HUES6 (cell line): ENCODE measurements around the gene TACR2.

Source experiments
- H3K27ac ChIP-seq: 2 replicates; pipeline ENCODE4 v1.7.0; 2013; ENCODE audit warnings: low read depth, mild to moderate bottlenecking, low read length, inconsistent platforms
- H3K27me3 ChIP-seq: 2 replicates; pipeline ENCODE4 v1.6.1; 2013; ENCODE audit warnings: low read length; ENCODE audit not compliant: control insufficient read depth, insufficient read depth
- H3K36me3 ChIP-seq: 2 replicates; pipeline ENCODE4 v1.6.1; 2013; ENCODE audit warnings: low read length; ENCODE audit not compliant: control insufficient read depth, insufficient read depth
- H3K4me1 ChIP-seq: 2 replicates; pipeline ENCODE4 v1.6.1; 2013; ENCODE audit warnings: low read length; ENCODE audit not compliant: control insufficient read depth, insufficient read depth
- H3K4me3 ChIP-seq: 2 replicates; pipeline ENCODE4 v1.5.1; 2013; ENCODE audit warnings: low read depth, low read length
- H3K9ac ChIP-seq: one replicate; pipeline ENCODE4 v1.6.1; 2013; ENCODE audit warnings: mild to moderate bottlenecking, low read length
- H3K9me3 ChIP-seq: 2 replicates; pipeline ENCODE4 v1.6.1; 2013; ENCODE audit warnings: low read depth, low read length; ENCODE audit not compliant: control insufficient read depth, insufficient read depth

Gene TACR2

GRCh38 chr10:69416695-69417094, at the start of gene TACR2:
Gene TACR2 (minus strand): TSS chr10:69416918. CDS start chr10:69416323, 595 bp downstream.
- H3K4me1 ChIP-seq: 0 out of 2 replicates have a peak, but pooled peaks cover 3% of the 10 kb centered on the region
- no peaks in the 10 kb centered on the region for H3K9me3 ChIP-seq
- H3K4me3 ChIP-seq: no peak within 1 kb of the TSS
- no peak within 1 kb of the TSS for H3K9ac ChIP-seq
- no peaks in the 10 kb centered on the region for H3K27me3 ChIP-seq
- no peaks in the 10 kb centered on the region for H3K36me3 ChIP-seq
- H3K27ac ChIP-seq: no peak within 1 kb of the TSS

GRCh38 chr10:69466158-69466490, 49.4 kb upstream of the TACR2 start:
- Histone ChIP-seq H3K9me3 (no peaks in the 10 kb centered on the region), H3K27me3 (no peaks in the 10 kb centered on the region), H3K9ac (no peak overlapping the region), H3K4me1 (peaks cover 12% of the 10 kb centered on the region), H3K36me3 (no peaks in the 10 kb centered on the region), H3K4me3 (no peak overlapping the region), H3K27ac (no peak overlapping the region)

- Histone ChIP-seq H3K9ac (no peak overlapping the region), H3K27ac (no peak overlapping the region), H3K36me3 (no peaks in the 10 kb centered on the region), H3K9me3 (no peaks in the 10 kb centered on the region), H3K27me3 (no peaks in the 10 kb centered on the region), H3K4me1 (peaks cover 13% of the 10 kb centered on the region), H3K4me3 (no peak overlapping the region)
Observed at GRCh38 chr10:69465457-69466157, 48.9 kb upstream of the TACR2 start.

- Histone ChIP-seq H3K27me3 (no peaks in the 10 kb centered on the region), H3K36me3 (no peaks in the 10 kb centered on the region), H3K27ac (no peak overlapping the region), H3K4me1 (peaks cover 13% of the 10 kb centered on the region), H3K9me3 (no peaks in the 10 kb centered on the region), H3K9ac (no peak overlapping the region), H3K4me3 (no peak overlapping the region)
Observed at GRCh38 chr10:69464801-69465401, 48.2 kb upstream of the TACR2 start.

GRCh38 chr10:69464401-69464800, 47.7 kb upstream of the TACR2 start:
- Histone ChIP-seq H3K9ac (no peak overlapping the region), H3K27ac (no peak overlapping the region), H3K9me3 (no peaks in the 10 kb centered on the region), H3K27me3 (no peaks in the 10 kb centered on the region), H3K4me3 (no peak overlapping the region), H3K4me1 (peaks cover 13% of the 10 kb centered on the region), H3K36me3 (no peaks in the 10 kb centered on the region)

GRCh38 chr10:69463886-69464285, 47.2 kb upstream of the TACR2 start:
- no peak overlapping the region for H3K9ac ChIP-seq
- H3K27ac ChIP-seq: no peak overlapping the region
- H3K27me3 ChIP-seq: no peaks in the 10 kb centered on the region
- no peak overlapping the region for H3K4me3 ChIP-seq
- H3K4me1 ChIP-seq: peaks cover 13% of the 10 kb centered on the region
- no peaks in the 10 kb centered on the region for H3K9me3 ChIP-seq
- no peaks in the 10 kb centered on the region for H3K36me3 ChIP-seq

DNA sequence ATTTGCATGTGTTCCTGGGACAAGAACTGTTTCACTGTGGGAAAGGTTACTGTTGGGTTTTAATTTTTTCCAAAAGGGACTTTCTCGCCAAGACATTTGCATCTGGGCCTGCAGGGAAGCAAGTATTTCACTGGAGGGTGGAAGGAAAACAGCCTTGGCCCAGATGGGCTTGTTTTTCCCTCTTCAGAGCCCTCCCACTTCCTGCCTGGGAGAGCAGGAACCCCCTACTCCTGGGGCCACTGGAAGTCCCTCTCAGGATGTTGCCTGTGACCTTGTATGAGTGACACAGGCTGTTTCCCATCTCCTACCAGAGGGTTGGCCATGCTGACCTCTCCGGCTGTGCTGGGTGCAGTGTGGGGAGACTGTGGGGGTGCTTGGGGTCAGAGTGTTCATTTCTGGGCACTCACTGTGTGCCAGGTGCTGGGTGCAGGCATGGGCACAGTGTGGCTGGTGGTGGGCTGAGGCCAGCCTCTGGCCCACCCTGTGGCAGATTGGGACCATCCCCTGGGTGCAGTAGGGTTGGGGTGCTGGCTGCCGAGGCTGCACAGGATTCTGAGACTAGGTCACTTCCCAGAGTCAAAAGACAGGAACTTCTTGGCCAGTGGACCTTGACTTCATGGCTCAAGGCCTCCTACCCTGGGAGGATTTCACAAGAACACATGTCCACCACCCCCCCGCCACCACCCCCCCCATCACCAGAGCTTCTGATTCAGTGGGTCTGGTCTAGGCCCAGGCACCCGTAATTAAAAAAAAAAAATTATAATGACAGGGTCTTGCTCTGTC, 44.7 kb upstream of the TACR2 start:
- Histone ChIP-seq H3K4me1 (peaks cover 13% of the 10 kb centered on the region; the same call in 1 of the 2 replicates), H3K4me3 (no peak overlapping the region), H3K27me3 (no peaks in the 10 kb centered on the region), H3K36me3 (no peaks in the 10 kb centered on the region), H3K9me3 (no peaks in the 10 kb centered on the region), H3K9ac (no peak overlapping the region), H3K27ac (no peak overlapping the region)

GRCh38 chr10:69460576-69461242, 44.0 kb upstream of the TACR2 start:
- no peaks in the 10 kb centered on the region for H3K36me3 ChIP-seq
- H3K27me3 ChIP-seq: no peaks in the 10 kb centered on the region
- no peaks in the 10 kb centered on the region for H3K9me3 ChIP-seq
- H3K4me1 ChIP-seq: peaks cover 13% of the 10 kb centered on the region; the same call in 1 of the 2 replicates
- H3K9ac ChIP-seq: no peak overlapping the region
- H3K27ac ChIP-seq: no peak overlapping the region
- H3K4me3 ChIP-seq: no peak overlapping the region

GRCh38 chr10:69459893-69460575, 43.3 kb upstream of the TACR2 start:
- Histone ChIP-seq H3K27ac (no peak overlapping the region), H3K4me1 (peaks cover 13% of the 10 kb centered on the region; the same call in 1 of the 2 replicates)

DNA sequence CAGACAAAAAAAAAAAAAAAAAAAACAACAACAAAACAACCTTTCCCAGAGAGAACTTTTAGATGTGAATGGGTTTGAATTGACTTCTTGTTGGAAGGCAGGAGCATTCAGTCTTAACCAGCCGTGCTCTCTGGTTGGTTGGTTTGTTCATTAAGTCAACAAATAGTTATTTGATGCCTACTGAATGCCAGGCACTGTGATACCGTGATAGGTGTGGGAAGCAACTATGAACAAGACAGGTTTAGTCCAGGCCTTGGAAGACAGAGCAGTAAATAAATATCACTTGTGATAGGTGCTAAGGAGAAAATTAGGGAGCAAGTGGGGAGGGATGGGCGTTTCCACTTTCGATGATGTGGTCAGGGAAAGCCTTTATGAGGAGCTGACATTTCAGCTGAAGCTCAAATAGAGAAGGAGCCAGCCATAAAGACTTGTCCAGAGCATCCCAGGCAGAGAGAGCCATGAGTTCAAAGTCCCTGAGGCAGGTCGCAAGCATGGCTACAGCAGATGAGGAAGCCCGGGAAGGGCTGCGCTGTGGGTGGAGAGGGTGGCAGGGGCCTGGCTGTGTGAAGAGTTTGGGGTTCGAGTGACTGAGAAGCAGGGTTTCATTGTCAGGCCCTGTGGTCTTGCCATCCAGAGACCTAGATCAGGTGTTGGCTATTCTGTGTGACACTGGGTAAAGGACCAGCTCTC, 42.5 kb upstream of the TACR2 start:
- Histone ChIP-seq H3K9ac (no peak overlapping the region), H3K4me3 (no peak overlapping the region), H3K4me1 (peaks cover 13% of the 10 kb centered on the region; the same call in 1 of the 2 replicates), H3K36me3 (no peaks in the 10 kb centered on the region), H3K27me3 (no peaks in the 10 kb centered on the region), H3K27ac (no peak overlapping the region), H3K9me3 (no peaks in the 10 kb centered on the region)

More at GRCh38 chr10:69459893-69460575, 43.3 kb upstream of the TACR2 start:
- Histone ChIP-seq H3K9ac (no peak overlapping the region), H3K27me3 (no peaks in the 10 kb centered on the region), H3K4me3 (no peak overlapping the region), H3K36me3 (no peaks in the 10 kb centered on the region), H3K9me3 (no peaks in the 10 kb centered on the region)
